Vagina (tissue), 2 donors: ENCODE results near the gene VMP1. TPM values are rescaled to one million over a fixed set of nuclear protein-coding genes. Genes with fewer than 3 reads are reported as not detected.

Source experiments
- DNase-seq, 2 donors: peaks; one replicate each; pipeline ENCODE4 v3.0.0-alpha.2; 2017; ENCODE audit errors: extremely low spot score in 2 of 2
- H3K27ac ChIP-seq: fragments of 200-600 bp; sonication (generic); one replicate; pipeline ENCODE4 v1.5.1; 2019
- H3K27me3 ChIP-seq: fragments of 200-600 bp; sonication (generic); one replicate; pipeline ENCODE4 v1.5.1; 2019
- H3K36me3 ChIP-seq, 2 donors: fragments of 200-600 bp; sonication (generic); one replicate each; pipeline ENCODE4 v1.5.1; 2017 to 2019
- H3K4me1 ChIP-seq: fragments of 200-600 bp; sonication (generic); one replicate; pipeline ENCODE4 v1.5.1; 2019
- H3K4me3 ChIP-seq, 2 donors: fragments of 200-600 bp; sonication (generic); 1 replicate in 1 of 2; 2 replicates in 1 of 2; pipeline ENCODE4 v1.5.1; 2016 to 2019
- H3K9me3 ChIP-seq: fragments of 200-600 bp; sonication (generic); one replicate; pipeline ENCODE4 v1.5.1; 2019
- POLR2A ChIP-seq, 2 donors: fragments of 450-650 bp; IDR thresholded peaks; one replicate each; pipeline ENCODE4 v1.6.1; 2017; ENCODE audit warnings: antibody characterized with exemption in 2 of 2, mild to moderate bottlenecking in 2 of 2, moderate library complexity in 2 of 2
- POLR2AphosphoS5 ChIP-seq, 2 donors: sonication (generic); formaldehyde crosslinking; IDR thresholded peaks; one replicate each; pipeline ENCODE4 v1.9.0; 2017; ENCODE audit warnings: antibody characterized with exemption in 2 of 2, mild to moderate bottlenecking in 2 of 2, low read depth in 1 of 2; ENCODE audit not compliant: insufficient read depth in 1 of 2
- intact Hi-C: fragments of 100-400 bp; cut with DNase I; formaldehyde crosslinking; loops from one replicate; pipeline ENCODE4 v1.15.1; 2023
- total RNA-seq: library from RNA; depleted of rRNA; stranded (reverse); fragments of >200 nt; gene quantifications from one replicate; pipeline ENCODE4 v1.2.3, GENCODE V29; 2016
- TF ChIP-seq, protein P1 (sequence below), 3 experiments: fragments of 450-650 bp in 2 of 3; fragments of 200-600 bp in 1 of 3; sonication (generic) in 1 of 3; IDR thresholded peaks; one replicate each; pipeline ENCODE4 v1.5.1; 2017 to 2019; ENCODE audit warnings: antibody characterized with exemption in 3 of 3, mild to moderate bottlenecking in 2 of 3, moderate library complexity in 2 of 3

The VMP1 gene
- total RNA-seq, 1 donor from 2014 or later = 380 TPM

DNA sequence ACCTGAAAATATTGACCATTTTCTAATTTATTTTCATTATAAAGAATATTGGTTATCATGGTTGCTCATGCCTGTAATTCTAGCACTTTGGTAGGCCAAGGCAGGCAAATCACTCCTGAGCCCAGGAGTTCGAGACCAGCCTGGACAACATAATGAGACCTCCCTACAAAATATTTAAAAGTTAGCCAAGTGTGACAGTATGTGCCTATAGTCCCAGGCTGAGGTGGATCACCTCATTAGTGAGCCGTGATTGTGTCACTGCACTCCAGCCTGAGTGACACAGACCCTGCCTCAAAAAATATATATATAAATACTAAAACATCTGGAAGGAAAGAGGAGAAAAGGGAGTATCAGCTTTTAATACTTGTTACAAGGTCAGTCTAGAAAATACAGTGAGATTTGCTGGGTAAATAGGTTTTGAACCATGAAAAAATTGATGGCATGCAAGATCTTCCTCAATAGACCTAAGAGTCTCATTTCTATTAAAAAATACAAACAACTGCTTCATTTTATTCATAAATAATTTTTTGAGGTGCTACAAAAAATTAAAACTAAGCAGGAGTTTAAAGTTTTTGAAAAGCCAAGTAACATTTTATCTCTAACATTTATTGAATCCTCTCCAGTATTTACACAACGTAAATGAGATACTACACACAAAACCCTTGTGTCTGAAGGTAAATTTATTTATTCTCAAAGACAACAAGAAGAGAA lies 137.6 kb downstream of the VMP1 start:
- Histone ChIP-seq H3K36me3 (peaks cover 0 to 7% of the 10 kb centered on the region in 2 donors), H3K9me3 (no peaks in the 10 kb centered on the region), H3K4me1 (peaks cover 78% of the 10 kb centered on the region), H3K4me3 (no peak overlapping the region), H3K27me3 (no peaks in the 10 kb centered on the region), H3K27ac (peak overlapping the region; percentile 99)
- intact Hi-C loops = loop anchor here (5.0 kb wide), 1 partner anchor 93 kb away; no protein-coding TSS in a partner anchor
- no peak for DNase-seq
- TF ChIP-seq, protein P1, sequence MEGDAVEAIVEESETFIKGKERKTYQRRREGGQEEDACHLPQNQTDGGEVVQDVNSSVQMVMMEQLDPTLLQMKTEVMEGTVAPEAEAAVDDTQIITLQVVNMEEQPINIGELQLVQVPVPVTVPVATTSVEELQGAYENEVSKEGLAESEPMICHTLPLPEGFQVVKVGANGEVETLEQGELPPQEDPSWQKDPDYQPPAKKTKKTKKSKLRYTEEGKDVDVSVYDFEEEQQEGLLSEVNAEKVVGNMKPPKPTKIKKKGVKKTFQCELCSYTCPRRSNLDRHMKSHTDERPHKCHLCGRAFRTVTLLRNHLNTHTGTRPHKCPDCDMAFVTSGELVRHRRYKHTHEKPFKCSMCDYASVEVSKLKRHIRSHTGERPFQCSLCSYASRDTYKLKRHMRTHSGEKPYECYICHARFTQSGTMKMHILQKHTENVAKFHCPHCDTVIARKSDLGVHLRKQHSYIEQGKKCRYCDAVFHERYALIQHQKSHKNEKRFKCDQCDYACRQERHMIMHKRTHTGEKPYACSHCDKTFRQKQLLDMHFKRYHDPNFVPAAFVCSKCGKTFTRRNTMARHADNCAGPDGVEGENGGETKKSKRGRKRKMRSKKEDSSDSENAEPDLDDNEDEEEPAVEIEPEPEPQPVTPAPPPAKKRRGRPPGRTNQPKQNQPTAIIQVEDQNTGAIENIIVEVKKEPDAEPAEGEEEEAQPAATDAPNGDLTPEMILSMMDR (IDR thresholded peaks at IDR 0.05) = no peak
- TF ChIP-seq POLR2AphosphoS5 (IDR thresholded peaks at IDR 0.05; ENCODE audit: insufficient read depth in 1 of 2, low read depth in 1 of 2) (no peak), POLR2A (IDR thresholded peaks at IDR 0.05) (no peak)

DNA sequence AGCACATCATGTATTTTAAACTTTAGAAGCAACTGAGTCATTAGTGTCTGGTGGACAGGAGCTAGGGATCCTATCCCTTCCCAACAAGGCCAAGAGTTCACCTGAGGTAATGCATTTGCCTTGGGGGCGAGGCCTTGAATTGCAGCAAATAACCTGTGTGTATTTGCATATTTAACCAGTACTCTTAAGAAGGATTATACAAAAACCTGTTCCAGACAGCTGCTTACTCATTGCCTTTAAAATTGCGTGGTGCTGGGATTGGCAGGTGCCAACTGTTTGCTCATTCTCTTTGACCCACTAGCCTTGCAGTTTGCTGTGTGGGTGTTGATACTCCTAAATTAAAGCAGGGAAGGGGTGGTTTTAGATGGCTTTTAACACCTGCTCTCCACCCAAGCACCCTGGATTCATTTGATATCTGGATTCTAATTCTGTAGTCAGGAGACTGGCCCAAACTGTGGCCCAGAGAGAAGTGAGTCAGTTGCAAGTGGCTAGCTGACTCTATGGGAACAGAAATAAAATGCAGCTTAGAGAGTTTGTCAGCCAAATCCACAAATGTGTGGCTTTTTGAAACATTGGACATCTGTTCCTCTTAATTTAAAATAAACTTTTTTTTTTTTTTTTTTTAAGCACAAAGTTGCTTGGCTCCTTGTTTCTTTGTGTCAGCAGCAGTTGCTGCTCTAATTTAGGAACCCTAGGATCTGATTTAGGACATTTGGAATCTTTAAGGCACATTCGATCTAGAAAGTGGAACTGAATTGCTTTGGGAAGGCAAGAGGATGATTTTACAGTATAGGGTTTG lies 138.3 kb downstream of the VMP1 start:
- Histone ChIP-seq H3K27ac (peak overlapping the region; percentile 99), H3K4me1 (peaks cover 72% of the 10 kb centered on the region), H3K4me3 (peak overlapping the region in 1 of 2 donors; percentile 15), H3K36me3 (no peaks in the 10 kb centered on the region), H3K9me3 (no peaks in the 10 kb centered on the region), H3K27me3 (no peaks in the 10 kb centered on the region)
- DNase-seq = no peak
- TF ChIP-seq, protein P1 (IDR thresholded peaks at IDR 0.05) = no peak
- TF ChIP-seq POLR2AphosphoS5 (IDR thresholded peaks at IDR 0.05; ENCODE audit: insufficient read depth in 1 of 2, low read depth in 1 of 2) = peak in 1 of 2 donors; percentile 50
- intact Hi-C loops = no loop called here

DNA sequence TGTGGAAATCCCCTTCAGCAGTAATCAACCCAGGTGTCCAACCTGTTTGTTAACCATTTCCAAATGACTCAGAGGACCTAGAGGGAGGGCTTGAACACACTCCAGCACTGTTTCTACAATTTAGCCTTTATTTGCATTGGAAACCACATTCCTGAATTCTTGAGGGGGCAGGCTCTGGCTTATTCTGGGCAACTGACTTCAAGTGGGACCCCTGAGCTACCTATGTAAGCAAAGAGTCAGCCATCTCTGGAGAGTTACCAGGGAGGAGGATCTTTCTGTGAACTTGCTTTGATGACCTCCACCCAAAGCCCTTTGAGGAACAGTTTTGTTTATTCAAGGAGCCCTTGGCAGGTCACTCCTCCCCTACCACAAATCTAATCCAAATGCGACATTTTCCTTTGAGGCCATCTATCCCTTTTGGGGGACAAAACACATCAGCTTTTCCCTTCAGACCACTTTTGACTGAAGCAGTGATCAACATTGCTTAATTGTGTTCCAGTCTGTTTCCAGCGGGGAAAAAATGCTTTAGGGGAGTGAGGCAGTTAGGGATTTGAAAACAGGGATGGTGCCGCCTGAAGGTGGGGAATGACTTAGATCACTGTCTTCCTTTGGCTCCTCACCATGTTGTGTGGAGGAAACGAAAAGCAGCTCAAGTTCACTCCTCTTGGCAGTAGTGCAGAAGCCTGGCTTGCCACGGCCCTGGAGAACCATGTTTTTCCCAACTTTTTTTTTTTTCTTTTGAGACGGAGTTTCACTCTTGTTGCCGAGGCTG lies 139.1 kb downstream of the VMP1 start:
- DNase-seq = peak in 1 of 2 donors; percentile 95
- TF ChIP-seq, protein P1 (IDR thresholded peaks at IDR 0.05) = peak in 1 of 3 experiments; percentile 3
- TF ChIP-seq POLR2AphosphoS5 (IDR thresholded peaks at IDR 0.05; ENCODE audit: insufficient read depth in 1 of 2, low read depth in 1 of 2) = peak in 1 of 2 donors; percentile 44
- no peak for TF ChIP-seq POLR2A (IDR thresholded peaks at IDR 0.05)
- H3K36me3 ChIP-seq = no peaks in the 10 kb centered on the region
- peaks cover 78% of the 10 kb centered on the region for H3K4me1 ChIP-seq
- intact Hi-C loops = no loop called here
- H3K27ac ChIP-seq = peak overlapping the region; percentile 99
- H3K4me3 ChIP-seq = peak overlapping the region in 1 of 2 donors; percentile 15
- H3K27me3 ChIP-seq = no peaks in the 10 kb centered on the region
- H3K9me3 ChIP-seq = no peaks in the 10 kb centered on the region

DNA sequence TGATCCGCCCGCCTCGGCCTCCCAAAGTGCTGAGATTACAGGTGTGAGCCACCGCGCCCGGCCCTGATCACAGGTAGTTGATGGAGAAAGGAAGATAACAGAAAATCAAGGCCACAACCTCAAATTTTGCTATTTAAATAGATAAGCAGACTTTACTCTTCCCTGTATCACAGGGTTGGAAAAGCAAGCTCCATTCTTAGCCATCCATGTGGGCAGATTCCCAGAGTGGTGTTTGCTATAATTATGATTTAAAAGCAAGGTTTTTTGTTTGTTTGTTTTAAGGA lies 140.9 kb downstream of the VMP1 start:
- TF ChIP-seq POLR2AphosphoS5 (IDR thresholded peaks at IDR 0.05; ENCODE audit: insufficient read depth in 1 of 2, low read depth in 1 of 2) (no peak), POLR2A (IDR thresholded peaks at IDR 0.05) (no peak)
- TF ChIP-seq, protein P1 (IDR thresholded peaks at IDR 0.05) = no peak
- intact Hi-C loops = no loop called here
- H3K27ac ChIP-seq = peak overlapping the region; percentile 99
- H3K27me3 ChIP-seq = no peaks in the 10 kb centered on the region
- H3K4me3 ChIP-seq = no peak overlapping the region
- H3K9me3 ChIP-seq = no peaks in the 10 kb centered on the region
- no peaks in the 10 kb centered on the region for H3K36me3 ChIP-seq
- peaks cover 80% of the 10 kb centered on the region for H3K4me1 ChIP-seq
- no peak for DNase-seq
